Measurements from ENCODE around the gene TRPM4.
"Not testable (repeated sequence)": the region's sequence is repeated elsewhere in the genome, so short reads cannot be mapped to it uniquely, and the experiment has no call there.

DNA sequence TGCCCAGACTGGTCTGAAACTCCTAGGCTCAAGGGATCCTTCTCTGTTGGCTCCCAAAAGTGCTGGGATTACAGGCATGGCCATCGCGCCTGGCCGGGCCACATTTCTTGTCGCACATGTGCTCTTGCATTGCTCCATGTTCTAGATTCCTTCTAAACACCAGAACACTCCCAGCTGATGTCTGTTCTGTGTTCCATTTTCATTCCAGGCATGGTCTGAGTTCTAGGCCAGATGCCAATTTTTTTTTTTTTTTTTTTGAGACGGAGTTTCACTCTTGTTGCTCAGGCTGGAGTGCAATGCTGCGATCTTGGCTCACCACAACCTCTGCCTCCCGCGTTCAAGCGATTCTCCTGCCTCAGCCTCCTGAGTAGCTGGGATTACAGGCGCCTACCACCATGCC lies 35.8 kb upstream of the TRPM4 start:
- TF ChIP-seq CTCF, EZH2 (IDR thresholded peaks at IDR 0.05): not testable (repeated sequence)
